Measurements from ENCODE around the gene MUS81. TPM values are rescaled to one million over a fixed set of nuclear protein-coding genes. Genes with fewer than 3 reads are reported as not detected.

MUS81 gene
- total and polyA plus RNA-seq, 2 of the 13 experiments (the other 11 are each of a cell fraction or from before 2014, with no cell fraction given): 25.6 to 30.2 TPM

DNA sequence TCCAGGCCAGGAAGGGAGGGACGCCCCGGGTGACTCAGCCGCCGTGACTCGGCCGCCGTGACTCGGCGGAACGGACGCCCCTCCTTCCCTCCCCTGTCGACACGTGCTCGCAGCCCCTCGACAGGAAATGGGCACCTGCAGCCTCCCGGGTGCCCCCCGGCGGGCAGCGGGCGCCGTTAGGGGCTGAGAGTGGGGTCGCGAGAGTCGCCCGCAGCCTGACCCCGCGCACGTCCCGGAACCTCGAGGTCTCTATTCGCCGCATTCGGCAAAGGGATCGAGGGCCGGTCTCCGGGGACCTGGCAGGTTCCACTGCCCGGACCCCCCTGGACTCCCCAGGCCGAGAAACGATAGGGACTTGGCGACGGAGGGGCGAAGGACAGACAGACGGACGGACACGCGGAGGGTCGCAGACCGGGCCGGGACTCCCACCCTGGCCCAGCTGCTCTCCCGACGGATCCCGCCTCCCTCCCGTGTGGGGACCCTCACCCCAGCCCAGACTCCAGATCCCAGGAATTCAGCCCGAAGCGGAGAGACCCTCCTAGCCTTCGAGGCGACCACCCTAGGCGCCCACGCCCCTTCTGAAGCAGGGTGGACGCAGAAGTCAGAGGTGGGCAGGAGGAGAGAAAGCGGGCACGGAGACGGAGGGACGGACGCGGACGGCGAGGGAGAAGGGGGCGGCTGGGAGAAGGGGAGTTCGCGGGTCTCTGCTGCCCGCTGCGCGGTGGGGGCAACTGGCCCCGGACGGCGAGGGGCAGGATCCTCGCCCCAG, 39.3 kb downstream of the MUS81 start (continued):
- TF ChIP-seq ZZZ3 (CRISPR knock-in tag; IDR thresholded peaks at IDR 0.05; ENCODE audit: borderline replicate concordance) (no peak), ASH2L (IDR thresholded peaks at IDR 0.05; ENCODE audit: insufficient read length, low read depth, low read length) (no peak), ZNF572 (CRISPR knock-in tag; IDR thresholded peaks at IDR 0.05) (no peak), JUN (CRISPR knock-in tag; IDR thresholded peaks at IDR 0.05) (no peak), ZNF841 (CRISPR knock-in tag; IDR thresholded peaks at IDR 0.05; ENCODE audit: borderline replicate concordance) (peak; percentile 58; the same call in 1 of the 2 replicates), ZNF44 (CRISPR knock-in tag; IDR thresholded peaks at IDR 0.05) (0 out of 2 replicates have a peak, but pooled peaks have one; percentile 67), PRDM10 (CRISPR knock-in tag; IDR thresholded peaks at IDR 0.05; ENCODE audit: low read depth) (peak; percentile 79; the same call in 1 of the 2 replicates), ZNF234 (CRISPR knock-in tag; conservative IDR thresholded peaks at IDR 0.05) (no peak), HHEX (CRISPR knock-in tag; IDR thresholded peaks at IDR 0.05) (no peak), ZNF547 (CRISPR knock-in tag; IDR thresholded peaks at IDR 0.05) (peak; percentile 49; the same call in 1 of the 2 replicates), PCBP2 (optimal IDR thresholded peaks at IDR 0.05; ENCODE audit: low read depth, low read length, poor library complexity, severe bottlenecking) (no peak)
- TF ChIP-seq, protein P1, sequence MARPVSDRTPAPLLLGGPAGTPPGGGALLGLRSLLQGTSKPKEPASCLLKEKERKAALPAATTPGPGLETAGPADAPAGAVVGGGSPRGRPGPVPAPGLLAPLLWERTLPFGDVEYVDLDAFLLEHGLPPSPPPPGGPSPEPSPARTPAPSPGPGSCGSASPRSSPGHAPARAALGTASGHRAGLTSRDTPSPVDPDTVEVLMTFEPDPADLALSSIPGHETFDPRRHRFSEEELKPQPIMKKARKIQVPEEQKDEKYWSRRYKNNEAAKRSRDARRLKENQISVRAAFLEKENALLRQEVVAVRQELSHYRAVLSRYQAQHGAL (CRISPR knock-in tag; IDR thresholded peaks at IDR 0.05; ENCODE audit: not compliant biosample characterization): no peak
- TF ChIP-seq, protein P2, sequence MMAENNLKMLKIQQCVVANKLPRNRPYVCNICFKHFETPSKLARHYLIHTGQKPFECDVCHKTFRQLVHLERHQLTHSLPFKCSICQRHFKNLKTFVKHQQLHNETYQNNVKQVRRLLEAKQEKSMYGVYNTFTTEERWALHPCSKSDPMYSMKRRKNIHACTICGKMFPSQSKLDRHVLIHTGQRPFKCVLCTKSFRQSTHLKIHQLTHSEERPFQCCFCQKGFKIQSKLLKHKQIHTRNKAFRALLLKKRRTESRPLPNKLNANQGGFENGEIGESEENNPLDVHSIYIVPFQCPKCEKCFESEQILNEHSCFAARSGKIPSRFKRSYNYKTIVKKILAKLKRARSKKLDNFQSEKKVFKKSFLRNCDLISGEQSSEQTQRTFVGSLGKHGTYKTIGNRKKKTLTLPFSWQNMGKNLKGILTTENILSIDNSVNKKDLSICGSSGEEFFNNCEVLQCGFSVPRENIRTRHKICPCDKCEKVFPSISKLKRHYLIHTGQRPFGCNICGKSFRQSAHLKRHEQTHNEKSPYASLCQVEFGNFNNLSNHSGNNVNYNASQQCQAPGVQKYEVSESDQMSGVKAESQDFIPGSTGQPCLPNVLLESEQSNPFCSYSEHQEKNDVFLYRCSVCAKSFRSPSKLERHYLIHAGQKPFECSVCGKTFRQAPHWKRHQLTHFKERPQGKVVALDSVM (CRISPR knock-in tag; IDR thresholded peaks at IDR 0.05): no peak; the same call in 1 of the 2 replicates

Measured in HepG2 (cell line).